A549 (cell line): ENCODE data around the gene IFT80.

Source experiments
- CTCF ChIP-seq: fragments of >200 bp; sonication (Bioruptor Twin); formaldehyde crosslinking; IDR thresholded peaks from 3 replicates; pipeline ENCODE4 v1.5.1; 2016
- MAFK ChIP-seq: fragments of 450-650 bp; IDR thresholded peaks from 2 replicates; pipeline ENCODE4 v1.6.1; 2014; ENCODE audit not compliant: partially characterized antibody
- RAD21 ChIP-seq, 2 experiments: fragments of >200 bp in 1 of 2; sonication (Bioruptor Twin) in 1 of 2; formaldehyde crosslinking in 1 of 2; IDR thresholded peaks in 1 of 2; conservative IDR thresholded peaks in 1 of 2; 2 replicates in 1 of 2; 3 replicates in 1 of 2; pipeline ENCODE4 v1.6.1; 2012 to 2018; ENCODE audit warnings: inconsistent platforms in 1 of 2
- RFX5 ChIP-seq: fragments of 450-650 bp; IDR thresholded peaks from 2 replicates; pipeline ENCODE4 v1.7.1; 2014; ENCODE audit warnings: antibody characterized with exemption, mild to moderate bottlenecking, moderate library complexity
- TP53 ChIP-seq: fragments of 250-450 bp; sonication (Bioruptor Pico); IDR thresholded peaks from 2 replicates; pipeline ENCODE4 v1.5.0; 2021; ENCODE audit warnings: mild to moderate bottlenecking, moderate library complexity

- TF ChIP-seq RFX5 (no peak), CTCF (no peak), MAFK (no peak), RAD21 (conservative IDR thresholded peaks at IDR 0.05 in 1 of 2, IDR thresholded peaks at IDR 0.05 in 1 of 2) (no peak), TP53 (no peak)
Measured at GRCh38 chr3:160395297-160395696, 3.7 kb downstream of the IFT80 start.
